Renal cortical epithelial cell (primary cell): Measurements from ENCODE around the gene AUTS2. TPM values are rescaled to one million over a fixed set of nuclear protein-coding genes. Genes with fewer than 3 reads are reported as not detected.
"Not testable (repeated sequence)": the region's sequence is repeated elsewhere in the genome, so short reads cannot be mapped to it uniquely, and the experiment has no call there.

Experiments used
- DNase-seq: peaks from one replicate; pipeline ENCODE4 v3.0.0-alpha.2; 2011; ENCODE audit warnings: low read depth
- total RNA-seq: library from RNA; depleted of rRNA; stranded (reverse); fragments of >200 nt; gene quantifications from 2 replicates; pipeline ENCODE4 v1.2.3, GENCODE V29; 2014

AUTS2 gene
- total RNA-seq, 1 donor from 2014 or later: 3.2 TPM

- DNase-seq: no peak
These were observed 1214.2 kb downstream of the AUTS2 start for GRCh38 chr7:70812511-70812910.

GRCh38 chr7:70822490-70822889, 1224.2 kb downstream of the AUTS2 start:
- DNase-seq: not testable (repeated sequence)

GRCh38 chr7:70829221-70830059, 1231.2 kb downstream of the AUTS2 start:
- DNase-seq: peak; percentile 31

DNA sequence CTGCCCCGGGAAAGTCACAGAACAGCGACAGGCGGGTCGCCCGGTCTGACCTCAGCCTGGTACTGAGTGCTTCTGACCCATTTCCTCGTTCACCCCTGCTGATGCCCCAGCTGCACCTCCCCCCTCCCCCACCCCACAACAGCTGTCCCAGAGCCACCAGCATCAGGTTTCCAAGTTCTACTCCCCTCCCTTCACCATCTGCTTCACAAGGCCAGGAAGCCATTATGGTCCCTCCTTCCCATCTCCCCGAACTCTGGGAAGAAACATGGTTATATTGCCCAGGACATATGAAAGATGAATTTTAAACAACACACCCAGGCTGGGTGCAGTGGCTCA, 1231.8 kb downstream of the AUTS2 start:
- no peak for DNase-seq

DNA sequence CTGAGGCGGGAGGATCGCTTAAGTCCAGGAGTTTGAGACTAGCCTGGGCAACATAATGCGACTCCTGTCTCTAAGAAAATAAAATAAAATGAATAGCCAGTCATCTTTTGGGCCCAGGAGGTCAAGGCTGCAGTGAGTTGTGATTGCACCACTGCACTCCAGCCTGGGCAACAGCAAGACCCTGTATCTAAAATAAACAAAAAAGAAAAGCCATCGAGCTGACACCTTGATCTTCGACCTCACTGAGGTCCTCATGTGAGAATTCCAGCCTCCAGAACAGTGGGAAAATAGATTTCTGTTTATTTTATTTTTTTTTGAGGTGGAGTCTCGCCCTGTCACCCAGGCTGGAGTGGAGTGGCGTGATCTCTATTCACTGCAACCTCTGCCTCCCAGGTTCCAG, 1232.2 kb downstream of the AUTS2 start:
- DNase-seq: no peak

GRCh38 chr7:70833726-70834125, 1235.5 kb downstream of the AUTS2 start:
- peak; percentile 65 for DNase-seq

- DNase-seq: no peak
These were observed 1236.1 kb downstream of the AUTS2 start for GRCh38 chr7:70834424-70834823.

- DNase-seq: no peak
These were observed 1237.4 kb downstream of the AUTS2 start for GRCh38 chr7:70835658-70836057.

DNA sequence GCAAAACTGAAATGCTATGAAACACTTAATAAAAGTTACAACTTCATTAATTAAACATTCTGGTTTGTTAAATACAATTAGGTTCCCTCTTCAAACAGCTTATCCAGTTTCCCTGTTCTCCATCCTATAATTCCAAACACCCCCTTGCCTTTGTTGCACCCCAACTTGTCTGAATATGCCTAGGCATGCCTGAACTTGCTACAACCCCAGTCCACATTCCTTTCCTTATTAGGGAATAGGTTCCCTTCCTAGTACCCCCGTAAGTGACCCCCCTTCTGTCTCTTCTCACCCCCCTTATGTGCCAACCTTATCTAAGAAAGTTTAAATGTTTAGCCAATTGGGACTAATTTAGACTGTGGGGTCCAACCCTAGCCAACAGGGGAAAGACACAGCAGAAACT, 1238.0 kb downstream of the AUTS2 start:
- DNase-seq: no peak

DNA sequence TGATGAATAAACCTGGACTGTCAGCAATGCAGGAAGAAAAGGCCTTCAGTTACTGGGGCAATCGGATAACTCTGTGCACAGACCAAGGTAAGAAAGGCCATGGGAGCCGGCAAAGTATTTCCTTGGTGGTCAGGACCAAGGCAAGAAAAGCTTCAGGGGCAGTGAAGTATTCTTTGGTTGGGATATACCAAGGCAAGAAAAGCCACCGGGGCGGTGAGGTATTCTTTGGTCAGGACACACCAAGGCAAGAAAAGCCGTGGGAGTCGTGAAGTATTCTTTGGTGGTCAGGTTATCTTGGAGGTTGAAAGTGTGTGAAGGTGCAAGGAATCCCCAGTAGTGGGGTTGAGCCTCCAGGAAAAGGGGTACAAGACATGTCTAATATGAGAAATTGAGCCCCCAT, 1238.7 kb downstream of the AUTS2 start:
- no peak for DNase-seq

GRCh38 chr7:70837589-70837988, 1239.3 kb downstream of the AUTS2 start:
- DNase-seq: no peak

- DNase-seq: no peak
These were observed 1240.1 kb downstream of the AUTS2 start for GRCh38 chr7:70838292-70838907.
